Common myeloid progenitor, CD34-positive (primary cell): ENCODE results near the gene CCDC116.

Experiments used
- CTCF ChIA-PET: fragments of 350-600 bp; sonication (Branson Sonifier 250); formaldehyde crosslinking; loops from one replicate; lab custom pipeline; 2021; ENCODE audit warnings: antibody characterized with exemption; lab: Charles Lee
- POLR2A ChIA-PET: fragments of 350-600 bp; sonication (Branson Sonifier 250); formaldehyde crosslinking; loops from one replicate; lab custom pipeline; 2021; ENCODE audit warnings: antibody characterized with exemption; lab: Charles Lee
- DNase-seq, 3 donors: peaks; one replicate each; pipeline versions ENCODE4 v3.0.0 to v3.0.0-alpha.2; 2013
- H3K27ac ChIP-seq, 2 experiments: 1 replicate in 1 of 2; 2 replicates in 1 of 2; pipeline ENCODE4 v1.7.0; 2013; ENCODE audit warnings: inconsistent platforms in 2 of 2, low read length in 2 of 2, mild to moderate bottlenecking in 2 of 2, low read depth in 1 of 2, moderate library complexity in 1 of 2; ENCODE audit not compliant: severe bottlenecking in 2 of 2, insufficient read depth in 1 of 2, poor library complexity in 1 of 2
- H3K27me3 ChIP-seq, 5 experiments: replicated peaks in 2 of 5; 1 replicate in 3 of 5; 2 replicates in 2 of 5; pipeline versions ENCODE4 v1.6.1 to v1.7.0; 2013; ENCODE audit warnings: low read length in 4 of 5, mild to moderate bottlenecking in 2 of 5, moderate library complexity in 2 of 5, inconsistent platforms in 1 of 5; ENCODE audit not compliant: insufficient read depth in 5 of 5, control insufficient read depth in 4 of 5
- H3K36me3 ChIP-seq, 4 experiments: 1 replicate in 2 of 4; 2 replicates in 2 of 4; pipeline versions ENCODE4 v1.6.1 to v1.7.0; 2013; ENCODE audit warnings: low read length in 3 of 4, control low read depth in 1 of 4, mild to moderate bottlenecking in 1 of 4; ENCODE audit not compliant: control insufficient read depth in 4 of 4, insufficient read depth in 4 of 4
- H3K4me1 ChIP-seq, 4 experiments: 1 replicate in 3 of 4; 2 replicates in 1 of 4; pipeline versions ENCODE4 v1.6.1 to v1.7.1; 2013; ENCODE audit warnings: low read length in 3 of 4, mild to moderate bottlenecking in 3 of 4, control low read depth in 1 of 4, inconsistent platforms in 1 of 4, moderate library complexity in 1 of 4; ENCODE audit not compliant: control insufficient read depth in 4 of 4, insufficient read depth in 4 of 4; ENCODE audit errors: control extremely low read depth in 1 of 4
- H3K4me3 ChIP-seq, 7 experiments: 1 replicate in 4 of 7; 2 replicates in 3 of 7; pipeline versions ENCODE4 v1.5.1 to v1.7.0; 2013; ENCODE audit warnings: mild to moderate bottlenecking in 7 of 7, low read length in 6 of 7, moderate library complexity in 6 of 7, inconsistent platforms in 2 of 7, low read depth in 2 of 7, control low read depth in 1 of 7; ENCODE audit not compliant: insufficient read depth in 4 of 7, control insufficient read depth in 1 of 7; ENCODE audit errors: extremely low read depth in 1 of 7
- H3K9me3 ChIP-seq, 5 experiments: 1 replicate in 4 of 5; 2 replicates in 1 of 5; pipeline versions ENCODE4 v1.6.1 to v1.7.1; 2013; ENCODE audit warnings: low read length in 4 of 5, mild to moderate bottlenecking in 2 of 5, inconsistent platforms in 1 of 5, low read depth in 1 of 5, moderate library complexity in 1 of 5; ENCODE audit not compliant: control insufficient read depth in 4 of 5, insufficient read depth in 2 of 5; ENCODE audit errors: control extremely low read depth in 1 of 5
- WGBS: methylation state at CpG from one replicate; pipeline ENCODE4 v1.1.5; 2013; ENCODE audit not compliant: insufficient coverage; 5-methylcytosine and 5-hydroxymethylcytosine counted together

The CCDC116 gene

DNA sequence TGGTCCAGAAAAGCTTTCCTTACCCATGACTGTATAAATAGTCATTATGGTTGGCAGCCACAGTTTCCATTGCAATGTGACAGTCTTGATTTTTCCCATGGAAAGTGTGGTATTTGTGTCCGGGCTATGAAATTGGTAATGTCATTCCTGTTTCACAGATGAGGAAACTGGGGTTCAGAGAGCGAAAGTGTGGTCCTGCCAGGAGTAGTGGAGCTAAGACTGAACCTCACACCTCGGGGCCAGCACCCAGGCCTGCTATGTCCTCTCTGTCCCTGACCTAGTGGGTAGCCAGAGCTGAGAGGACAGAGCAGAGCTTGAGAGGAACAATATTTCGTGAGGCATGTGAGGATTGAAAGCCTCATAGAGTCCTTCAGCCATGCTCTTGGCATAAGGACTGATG, 1.5 kb upstream of the CCDC116 start:
- no peak for DNase-seq
- CTCF ChIA-PET, result interaction anchor here (1.0 to 13.8 kb wide), 3 partner anchors 14 to 58 kb away, joined by 3 to 174 read pairs (median 3); partner anchors contain the start of gene SDF2L1
- Histone ChIP-seq H3K36me3 (peaks cover 10 to 26% (median 19%) of the 10 kb centered on the region in 4 experiments), H3K27ac (no peak overlapping the region), H3K4me3 (no peak overlapping the region), H3K27me3 (no peaks in the 10 kb centered on the region), H3K4me1 (peaks cover 0 to 26% (median 23%) of the 10 kb centered on the region in 4 experiments), H3K9me3 (no peaks in the 10 kb centered on the region)
- 97% methylated on average over 3 of the region's 4 CpGs for WGBS
- POLR2A ChIA-PET, result interaction anchor here (1.0 to 4.1 kb wide), 2 partner anchors 11 to 16 kb away, joined by 3 to 41 read pairs; partner anchors contain the start of gene SDF2L1

DNA sequence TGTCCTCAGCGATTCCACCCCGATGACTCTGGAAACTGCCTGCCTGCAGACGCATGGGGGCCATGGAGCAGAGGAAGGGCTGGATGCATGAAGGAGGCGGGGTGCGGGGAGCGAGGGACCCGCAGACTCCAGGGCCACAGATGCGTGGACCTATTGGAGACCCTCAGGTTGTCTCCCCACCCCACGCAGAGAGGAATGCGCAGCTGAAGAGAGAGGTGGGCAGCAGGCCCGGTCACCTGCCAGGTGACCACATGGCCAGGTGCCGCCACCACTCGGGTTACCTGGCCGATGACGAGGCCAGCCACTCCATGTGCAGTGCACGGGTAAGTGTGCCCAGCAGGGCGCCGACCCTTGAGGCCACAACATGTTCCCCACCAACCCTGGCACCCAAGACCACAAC, 371 bp downstream of the CCDC116 start:
- no peak overlapping the region for H3K4me3 ChIP-seq
- H3K27ac ChIP-seq, result no peak overlapping the region
- peaks cover 2 to 7% (median 6%) of the 10 kb centered on the region in 4 experiments for H3K36me3 ChIP-seq
- H3K27me3 ChIP-seq, result no peaks in the 10 kb centered on the region
- CTCF ChIA-PET, result interaction anchor here (0.5 to 13.8 kb wide), 2 partner anchors 12 to 57 kb away, joined by 3 to 174 read pairs; partner anchors contain the start of gene SDF2L1
- 97% methylated on average over 17 of the region's 18 CpGs for WGBS
- POLR2A ChIA-PET, result interaction anchor here (1.2 kb wide), 1 partner anchor 9 kb away, joined by 8 read pairs; the partner anchor contains the start of gene SDF2L1
- H3K9me3 ChIP-seq, result no peaks in the 10 kb centered on the region
- peaks cover 0 to 18% (median 16%) of the 10 kb centered on the region in 4 experiments for H3K4me1 ChIP-seq
- no peak for DNase-seq

DNA sequence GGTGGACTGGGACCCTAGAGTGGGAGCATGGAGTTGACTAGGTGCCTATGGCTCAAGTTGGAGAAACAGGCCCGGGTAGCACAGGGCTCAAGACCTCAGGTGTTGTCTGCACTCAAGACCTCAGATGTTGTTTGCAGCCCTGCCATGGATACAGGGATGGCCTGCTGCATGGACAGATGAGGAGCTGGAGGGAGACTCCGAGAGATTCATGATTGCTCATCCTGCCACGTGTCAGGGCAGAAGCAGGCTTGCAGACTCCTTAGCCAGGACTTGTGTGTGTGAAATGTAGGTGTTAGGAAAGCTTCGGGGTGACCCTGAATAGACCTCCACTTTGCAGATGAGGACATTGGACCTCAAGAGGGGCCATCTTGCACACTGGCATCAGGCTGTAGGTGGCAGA, 921 bp downstream of the CCDC116 start:
- Histone ChIP-seq H3K9me3 (no peaks in the 10 kb centered on the region), H3K27ac (no peak overlapping the region), H3K36me3 (peaks cover 0 to 2% (median under 1%) of the 10 kb centered on the region in 4 experiments), H3K4me1 (peaks cover 0 to 13% (median 10%) of the 10 kb centered on the region in 4 experiments), H3K4me3 (no peak overlapping the region), H3K27me3 (no peaks in the 10 kb centered on the region)
- WGBS, result 96% methylated on average over 3 of the region's 4 CpGs
- no peak for DNase-seq
- ChIA-PET CTCF (interaction anchor here (1.8 kb wide), 1 partner anchor 9 kb away, joined by 8 read pairs; no protein-coding TSS in a partner anchor), POLR2A (interaction anchor here (1.2 kb wide), 1 partner anchor 9 kb away, joined by 4 read pairs; the partner anchor contains the start of gene SDF2L1)

DNA sequence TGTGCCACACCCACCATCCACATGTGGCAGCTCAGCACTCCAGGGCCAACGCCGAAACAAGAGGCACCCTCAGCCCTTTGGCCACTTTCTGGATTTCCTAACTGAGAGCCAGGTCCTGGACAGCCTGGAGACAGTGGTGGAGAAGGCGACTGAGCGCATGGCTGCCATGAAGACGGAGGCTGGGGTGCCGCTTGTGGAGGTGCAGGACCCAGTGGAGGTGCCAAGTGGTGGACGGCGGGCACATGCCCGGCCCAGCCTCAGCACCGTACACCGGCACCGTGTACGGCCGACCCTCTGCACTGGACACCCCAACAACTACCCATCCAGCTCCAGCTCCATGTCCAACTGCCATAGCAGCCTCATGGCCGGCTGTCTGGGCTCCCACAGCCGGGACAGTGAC, 1.5 kb downstream of the CCDC116 start:
- H3K36me3 ChIP-seq, result no peaks in the 10 kb centered on the region
- ChIA-PET POLR2A (interaction anchor here (1.2 kb wide), 1 partner anchor 8 kb away, joined by 4 read pairs; the partner anchor contains the start of gene SDF2L1), CTCF (interaction anchor here (1.8 kb wide), 1 partner anchor 9 kb away, joined by 8 read pairs; no protein-coding TSS in a partner anchor)
- H3K4me3 ChIP-seq, result no peak overlapping the region
- WGBS, result 85% methylated on average over 10 of the region's 16 CpGs
- no peak overlapping the region for H3K27ac ChIP-seq
- no peaks in the 10 kb centered on the region for H3K27me3 ChIP-seq
- H3K4me1 ChIP-seq, result peaks cover 0 to 7% (median 4%) of the 10 kb centered on the region in 4 experiments
- no peaks in the 10 kb centered on the region for H3K9me3 ChIP-seq
- no peak for DNase-seq

DNA sequence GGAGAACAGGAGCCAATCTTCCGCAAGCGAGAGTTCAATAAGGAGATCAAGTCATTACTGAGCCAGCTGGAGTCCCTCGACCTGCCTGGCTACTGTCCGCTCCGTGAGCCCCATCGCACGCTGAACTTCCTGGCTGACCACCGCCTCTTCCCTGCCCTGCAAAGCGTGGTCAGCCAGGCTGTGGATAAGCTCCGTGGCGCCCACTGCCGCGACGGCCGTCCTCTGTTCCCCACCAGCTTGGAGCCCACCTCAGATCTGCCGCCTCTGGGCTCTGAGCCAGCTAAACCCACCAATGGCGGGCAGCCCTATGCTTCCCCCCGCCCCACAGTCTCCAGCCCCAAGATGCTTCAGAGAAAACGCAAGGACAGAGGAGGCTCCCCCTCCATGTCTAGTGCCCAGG, 2.3 kb downstream of the CCDC116 start:
- no peak for DNase-seq
- Histone ChIP-seq H3K27ac (no peak overlapping the region), H3K4me1 (peaks cover 0 to 4% (median 0%) of the 10 kb centered on the region in 4 experiments), H3K27me3 (no peaks in the 10 kb centered on the region), H3K4me3 (no peak overlapping the region), H3K9me3 (no peaks in the 10 kb centered on the region), H3K36me3 (no peaks in the 10 kb centered on the region)
- ChIA-PET CTCF (interaction anchor here (1.8 to 3.2 kb wide), 2 partner anchors 8 to 11 kb away, joined by 8 to 19 read pairs; no protein-coding TSS in a partner anchor), POLR2A (interaction anchor here (1.4 kb wide), 1 partner anchor 8 kb away, joined by 3 read pairs; no protein-coding TSS in a partner anchor)
- 89% methylated on average over 13 of the region's 19 CpGs for WGBS

DNA sequence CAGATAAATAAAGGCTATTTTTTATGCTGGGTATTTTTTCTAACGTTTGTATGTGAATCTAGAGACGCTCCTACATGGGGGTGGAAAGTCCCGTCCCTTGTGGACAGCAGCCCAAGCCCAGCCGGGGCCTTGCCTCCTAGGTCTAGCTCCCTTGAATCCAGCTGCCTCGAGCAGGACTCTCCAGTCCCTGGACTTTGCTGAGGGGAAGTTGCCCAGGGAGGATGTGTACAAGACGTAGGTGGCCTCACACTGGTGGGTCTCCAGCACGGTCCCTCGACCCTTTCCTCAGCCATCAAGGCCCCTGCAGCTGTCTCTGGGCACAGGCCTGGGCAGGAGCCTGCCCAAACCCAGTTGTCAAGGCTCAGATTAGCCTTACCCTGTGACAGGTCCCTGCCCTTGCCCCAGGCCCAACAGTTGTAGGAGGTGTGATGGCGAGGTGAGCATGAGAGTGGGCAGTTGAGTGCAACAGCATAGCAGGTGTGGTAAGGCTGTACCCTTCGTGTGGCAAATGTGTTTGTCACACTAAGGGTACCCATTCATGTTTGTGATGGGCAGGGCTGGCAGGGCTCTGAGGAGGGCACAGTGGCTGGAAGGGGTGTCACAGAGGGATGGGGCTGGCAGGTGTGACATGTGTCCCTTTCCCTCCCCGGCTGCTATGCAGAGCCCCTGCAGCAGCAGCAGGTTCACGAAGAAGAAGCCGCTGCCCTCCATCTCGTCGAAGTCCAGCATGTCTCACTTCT, 3.4 kb downstream of the CCDC116 start:
- CTCF ChIA-PET, result interaction anchor here (3.2 kb wide), 1 partner anchor 10 kb away, joined by 19 read pairs; no protein-coding TSS in a partner anchor
- Histone ChIP-seq H3K27ac (no peak overlapping the region), H3K4me3 (no peak overlapping the region), H3K9me3 (no peaks in the 10 kb centered on the region), H3K4me1 (peaks cover 0 to 2% (median 0%) of the 10 kb centered on the region in 4 experiments), H3K36me3 (no peaks in the 10 kb centered on the region), H3K27me3 (peaks cover 0 to 3% (median 0%) of the 10 kb centered on the region in 5 experiments)
- DNase-seq, result no peak
- POLR2A ChIA-PET, result interaction anchor here (1.4 kb wide), 1 partner anchor 7 kb away, joined by 3 read pairs; no protein-coding TSS in a partner anchor
- 95% methylated on average over 14 of the region's 15 CpGs for WGBS
